Middle frontal gyrus (tissue), 1 donor: Measurements from ENCODE around the gene RHBDF1.
"Not testable (repeated sequence)": the region's sequence is repeated elsewhere in the genome, so short reads cannot be mapped to it uniquely, and the experiment has no call there.

ENCODE experiments used
- DNase-seq: peaks from one replicate; pipeline ENCODE4 v3.0.0-alpha.2; 2015; ENCODE audit warnings: low spot score; ENCODE audit errors: extremely low spot score

The RHBDF1 gene

GRCh38 chr16:59440-60059, 12.9 kb downstream of the RHBDF1 start:
- no peak for DNase-seq

- no peak for DNase-seq
Observed at GRCh38 chr16:58491-59439, 13.7 kb downstream of the RHBDF1 start.

GRCh38 chr16:57711-58110, 14.7 kb downstream of the RHBDF1 start:
- DNase-seq, result no peak

DNA sequence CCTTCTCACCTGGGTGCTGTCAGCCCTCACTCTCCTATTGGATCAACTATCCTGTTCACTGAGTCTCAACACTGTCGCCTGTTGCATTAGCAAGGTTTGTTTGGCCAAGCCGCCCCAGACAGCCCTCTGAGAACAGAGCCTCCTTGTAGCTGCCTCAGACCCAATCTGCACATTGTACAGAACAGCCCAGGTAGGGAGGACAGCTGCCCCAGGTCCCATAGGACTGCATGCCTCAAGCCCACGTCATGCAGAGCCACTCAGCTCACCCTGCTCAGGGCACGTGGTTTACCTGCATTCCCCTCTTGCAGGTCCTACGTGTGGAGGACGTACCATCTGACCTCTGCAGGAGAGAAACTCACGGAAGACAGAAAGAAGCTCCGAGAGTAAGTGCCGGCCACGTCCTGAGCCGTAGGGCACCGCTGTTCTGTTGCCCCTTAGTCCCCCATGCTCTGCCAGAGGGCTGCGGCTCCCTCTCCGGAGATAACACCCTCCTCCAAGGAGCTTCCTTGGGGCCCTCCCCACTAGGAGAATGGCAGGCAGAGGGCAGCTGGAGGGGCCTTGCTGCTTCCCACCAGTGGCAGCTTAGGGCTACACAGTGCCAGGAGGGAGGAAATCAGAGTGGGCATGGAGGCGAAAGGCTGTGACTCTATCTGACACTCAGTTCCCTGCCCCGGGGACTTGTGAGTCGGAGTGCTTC, 16.1 kb downstream of the RHBDF1 start:
- DNase-seq, result no peak

- no peak for DNase-seq
Observed at GRCh38 chr16:55571-56136, 16.8 kb downstream of the RHBDF1 start.

DNA sequence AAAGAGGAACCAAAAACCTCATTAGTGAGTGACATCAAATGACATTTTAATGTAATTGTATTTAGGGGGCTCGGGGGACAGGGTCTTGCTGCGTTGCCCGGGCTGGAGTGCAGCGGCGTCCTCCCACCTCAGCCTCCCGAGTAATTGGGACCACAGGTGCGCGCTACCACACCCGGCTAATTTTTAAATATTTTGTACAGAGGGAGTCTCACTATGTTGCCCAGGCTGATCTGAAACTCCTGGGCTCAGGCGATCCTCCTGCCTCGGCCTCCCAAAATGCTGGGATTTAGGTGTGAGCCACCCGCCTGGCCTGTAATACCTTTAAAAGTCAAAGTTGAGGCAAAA, 18.2 kb downstream of the RHBDF1 start:
- DNase-seq, result no peak

GRCh38 chr16:53346-54236, 18.8 kb downstream of the RHBDF1 start, which contains the start of the genes POLR3K and SNRNP25:
POLR3K (minus strand) TSS chr16:53608; CDS start chr16:53586, 22 bp downstream.
SNRNP25 (plus strand) TSS chr16:53828; CDS start chr16:54017, 189 bp downstream.
- peak; percentile 96 for DNase-seq

DNA sequence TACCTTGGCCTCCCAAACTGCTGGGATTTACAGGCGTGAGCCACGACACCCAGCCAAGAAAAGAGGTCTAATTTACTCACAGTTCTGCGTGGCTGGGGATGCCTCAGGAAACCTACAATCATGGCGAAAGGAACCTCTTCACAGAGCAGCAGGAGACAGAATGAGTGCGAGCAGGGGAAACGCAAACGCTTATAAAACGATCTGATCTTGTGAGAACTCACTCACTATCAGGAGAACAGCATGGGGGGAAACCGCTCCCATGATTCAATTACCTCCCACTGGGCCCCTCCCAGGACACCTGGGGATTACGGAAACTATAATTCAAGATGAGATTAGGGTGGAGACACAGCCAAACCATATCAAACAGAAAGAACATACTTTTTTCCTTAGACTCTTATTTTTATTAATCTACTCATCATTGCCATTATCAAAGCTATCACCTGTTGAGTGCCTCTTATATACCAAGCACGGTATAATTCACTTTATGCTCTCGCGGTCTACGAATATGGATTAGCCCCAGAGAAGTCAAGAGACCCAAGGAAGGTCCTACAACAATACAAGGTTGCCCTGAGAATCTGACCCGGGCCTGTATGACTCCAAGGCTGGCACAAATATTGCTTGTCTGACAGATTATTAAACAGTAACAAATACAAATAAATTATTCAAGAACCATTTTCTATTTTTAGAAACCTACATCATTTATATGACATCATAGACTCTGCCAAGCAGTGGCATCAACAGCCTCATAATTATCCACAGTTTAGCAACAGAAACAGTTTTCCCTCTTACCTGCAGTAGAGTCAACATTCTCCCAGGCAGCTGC, 21.5 kb downstream of the RHBDF1 start:
- no peak for DNase-seq

- DNase-seq, result no peak
Observed at GRCh38 chr16:47234-47633, 25.2 kb downstream of the RHBDF1 start.

DNA sequence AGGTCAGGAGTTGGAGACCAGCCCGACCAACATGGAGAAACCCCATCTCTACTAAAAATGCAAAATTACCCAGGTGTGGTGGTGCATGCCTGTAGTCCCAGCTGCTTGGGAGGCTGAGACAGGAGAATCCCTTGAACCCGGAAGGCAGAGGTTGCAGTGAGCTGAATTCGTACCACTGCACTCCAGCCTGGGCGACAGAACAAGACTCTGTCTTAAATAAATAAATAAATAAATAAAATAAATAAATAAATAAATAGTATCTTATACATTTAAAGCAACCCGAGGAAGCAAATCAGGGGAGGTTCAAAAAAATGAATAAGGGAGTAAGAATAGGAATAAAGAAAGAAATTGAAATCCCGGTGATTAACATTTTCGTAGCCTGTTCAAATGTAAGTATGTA, 25.9 kb downstream of the RHBDF1 start:
- not testable (repeated sequence) for DNase-seq

GRCh38 chr16:45454-45853, 27.0 kb downstream of the RHBDF1 start:
- DNase-seq, result no peak

- DNase-seq, result no peak
Observed at GRCh38 chr16:44655-45054, 27.8 kb downstream of the RHBDF1 start.

DNA sequence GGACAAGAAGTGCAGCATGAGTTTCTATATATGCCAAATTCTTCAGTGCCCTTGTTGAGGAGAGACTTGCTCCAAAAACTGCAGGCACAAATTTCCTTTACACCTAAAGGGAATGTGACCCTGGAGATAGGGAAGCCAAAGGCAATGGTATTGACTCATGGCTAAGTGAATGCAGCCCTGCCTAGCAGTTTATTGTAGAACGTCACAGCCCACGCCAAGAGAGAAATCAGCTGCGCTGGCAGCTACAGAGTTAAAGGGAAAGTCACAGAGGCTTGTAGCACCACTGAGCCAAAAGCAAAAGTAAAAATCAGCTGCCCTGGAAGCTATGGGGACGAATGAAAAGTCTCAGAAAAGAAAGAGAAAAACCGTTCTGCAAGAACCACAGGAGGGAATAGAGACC, 29.1 kb downstream of the RHBDF1 start:
- no peak for DNase-seq

- DNase-seq, result no peak
Observed at GRCh38 chr16:42691-43090, 29.7 kb downstream of the RHBDF1 start.

DNA sequence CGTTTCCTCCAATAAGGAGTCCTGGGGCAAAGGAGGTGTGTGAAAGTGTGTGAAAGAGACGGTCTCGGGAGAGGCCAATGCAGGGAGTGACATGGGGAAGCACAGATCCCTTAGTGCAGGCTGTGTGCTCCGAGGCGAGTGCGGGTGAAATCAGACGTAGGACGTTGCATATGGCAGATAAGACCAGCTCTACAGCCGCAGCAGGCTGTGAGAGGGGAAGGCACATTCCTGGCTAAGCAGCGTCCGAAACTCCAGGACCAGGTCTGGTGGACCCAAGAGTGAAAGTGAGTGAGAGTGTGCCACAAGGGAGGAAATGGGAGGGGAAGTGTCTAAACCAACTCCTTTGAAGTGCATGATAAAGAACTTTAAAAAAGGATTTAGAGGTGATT, 30.4 kb downstream of the RHBDF1 start:
- no peak for DNase-seq

DNA sequence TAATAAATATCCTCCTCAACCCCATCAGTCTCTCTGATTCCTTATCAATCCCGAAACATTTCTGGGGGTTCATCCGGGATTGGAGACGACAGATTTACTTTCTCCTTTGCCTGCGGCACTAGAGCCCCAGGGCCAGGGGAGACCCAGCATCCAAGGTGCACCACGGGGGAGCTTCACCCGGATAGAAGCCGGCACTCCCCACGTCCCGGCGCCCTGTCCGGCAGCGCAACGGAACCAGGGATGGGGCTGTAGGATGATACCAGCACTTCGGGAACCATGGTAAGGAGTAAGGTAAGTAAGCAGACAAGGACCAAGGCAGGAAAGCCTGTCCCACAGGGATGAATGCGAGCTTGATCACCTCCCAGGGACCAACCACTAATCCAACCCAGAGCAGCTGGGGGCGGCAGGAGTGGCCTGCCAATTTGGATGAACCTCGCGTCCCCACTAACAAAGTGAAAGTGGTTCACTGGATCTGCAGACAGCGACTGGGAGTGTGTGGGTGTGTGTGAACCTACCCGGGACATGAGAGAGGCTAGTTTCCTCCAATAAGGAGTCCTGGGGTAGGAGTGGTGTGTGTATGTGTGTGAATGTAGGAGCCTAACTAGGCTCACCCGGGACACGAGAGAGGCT, 30.9 kb downstream of the RHBDF1 start:
- no peak for DNase-seq

GRCh38 chr16:38941-39892, 33.2 kb downstream of the RHBDF1 start:
- no peak for DNase-seq

DNA sequence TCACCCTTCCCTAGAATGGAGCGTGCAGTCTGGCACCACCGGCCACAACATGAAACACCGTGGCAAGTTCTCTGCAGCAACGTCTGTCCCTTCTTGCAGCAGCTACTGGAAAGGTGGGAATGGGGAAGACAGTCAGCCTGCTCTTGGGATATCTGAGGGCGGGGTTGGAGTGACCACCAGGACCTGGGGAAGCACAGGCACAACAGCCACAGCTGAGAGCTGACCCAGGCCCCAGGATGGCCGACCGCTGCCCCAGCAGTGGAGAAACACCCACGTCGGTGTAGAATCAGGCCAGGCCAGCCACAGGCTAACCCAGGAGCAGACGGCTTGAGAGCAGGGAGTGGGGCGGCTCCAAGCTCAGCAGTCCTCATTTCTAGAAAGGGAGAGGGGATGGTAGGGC, 34.2 kb downstream of the RHBDF1 start:
- DNase-seq, result not testable (repeated sequence)
